H1 (cell line): Measurements from ENCODE around the gene CCDC12.

Experiments used
- YY1 ChIP-seq: IDR thresholded peaks from 2 replicates; pipeline ENCODE4 v1.6.1; 2011; ENCODE audit warnings: low read depth, mild to moderate bottlenecking, low read length
- TF ChIP-seq, protein P1 (sequence below): IDR thresholded peaks from 2 replicates; pipeline ENCODE4 v1.6.1; 2012; ENCODE audit warnings: inconsistent platforms
- TF ChIP-seq, protein P2 (sequence below), 3 experiments: IDR thresholded peaks; 1 replicate in 2 of 3; 2 replicates in 1 of 3; pipeline versions ENCODE4 v1.5.1 to v1.6.1; 2011; ENCODE audit warnings: low read length in 3 of 3, mild to moderate bottlenecking in 3 of 3, inconsistent platforms in 2 of 3, low read depth in 1 of 3, moderate library complexity in 1 of 3; ENCODE audit not compliant: insufficient read depth in 1 of 3; ENCODE audit errors: control extremely low read depth in 1 of 3

DNA sequence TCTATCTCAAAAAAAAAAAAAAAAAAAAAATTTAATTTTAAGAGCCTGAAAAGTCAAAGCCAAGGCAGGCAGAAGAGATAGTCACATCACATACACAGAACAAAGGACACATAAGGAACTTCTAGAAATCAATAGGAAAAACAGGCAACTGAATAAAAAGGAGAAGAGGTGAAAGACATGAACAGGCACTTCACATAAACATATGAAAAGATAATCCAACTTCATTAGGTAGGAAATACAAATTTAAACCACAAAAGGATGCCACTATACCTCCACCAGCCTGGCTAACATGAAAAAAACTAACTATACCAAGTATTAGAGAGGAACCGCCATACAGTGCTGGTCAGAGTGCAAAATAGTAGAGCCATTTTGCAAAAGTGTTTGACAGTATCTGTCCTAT, 14.1 kb downstream of the CCDC12 start:
- TF ChIP-seq YY1: no peak
- TF ChIP-seq, protein P1, sequence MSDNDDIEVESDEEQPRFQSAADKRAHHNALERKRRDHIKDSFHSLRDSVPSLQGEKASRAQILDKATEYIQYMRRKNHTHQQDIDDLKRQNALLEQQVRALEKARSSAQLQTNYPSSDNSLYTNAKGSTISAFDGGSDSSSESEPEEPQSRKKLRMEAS: no peak
- TF ChIP-seq, protein P2, sequence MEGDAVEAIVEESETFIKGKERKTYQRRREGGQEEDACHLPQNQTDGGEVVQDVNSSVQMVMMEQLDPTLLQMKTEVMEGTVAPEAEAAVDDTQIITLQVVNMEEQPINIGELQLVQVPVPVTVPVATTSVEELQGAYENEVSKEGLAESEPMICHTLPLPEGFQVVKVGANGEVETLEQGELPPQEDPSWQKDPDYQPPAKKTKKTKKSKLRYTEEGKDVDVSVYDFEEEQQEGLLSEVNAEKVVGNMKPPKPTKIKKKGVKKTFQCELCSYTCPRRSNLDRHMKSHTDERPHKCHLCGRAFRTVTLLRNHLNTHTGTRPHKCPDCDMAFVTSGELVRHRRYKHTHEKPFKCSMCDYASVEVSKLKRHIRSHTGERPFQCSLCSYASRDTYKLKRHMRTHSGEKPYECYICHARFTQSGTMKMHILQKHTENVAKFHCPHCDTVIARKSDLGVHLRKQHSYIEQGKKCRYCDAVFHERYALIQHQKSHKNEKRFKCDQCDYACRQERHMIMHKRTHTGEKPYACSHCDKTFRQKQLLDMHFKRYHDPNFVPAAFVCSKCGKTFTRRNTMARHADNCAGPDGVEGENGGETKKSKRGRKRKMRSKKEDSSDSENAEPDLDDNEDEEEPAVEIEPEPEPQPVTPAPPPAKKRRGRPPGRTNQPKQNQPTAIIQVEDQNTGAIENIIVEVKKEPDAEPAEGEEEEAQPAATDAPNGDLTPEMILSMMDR (IDR thresholded peaks at IDR 0.05; ENCODE audit: control extremely low read depth in 1 of 3, insufficient read depth in 1 of 3, low read depth in 1 of 3, low read length in 3 of 3): no peak
